NT2/D1 (cell line): Measurements from ENCODE around the gene CFAP58.

ENCODE experiments used
- SUZ12 ChIP-seq: IDR thresholded peaks from 2 replicates; pipeline ENCODE4 v1.6.1; 2011; ENCODE audit not compliant: insufficient read length, insufficient read depth; ENCODE audit errors: extremely low read depth
- YY1 ChIP-seq: IDR thresholded peaks from 2 replicates; pipeline ENCODE4 v1.6.1; 2011; ENCODE audit not compliant: insufficient read length, insufficient read depth
- ZNF274 ChIP-seq: IDR thresholded peaks from 2 replicates; pipeline ENCODE4 v1.6.1; 2011; ENCODE audit warnings: mild to moderate bottlenecking, low read depth, low read length

- TF ChIP-seq ZNF274 (no peak), YY1 (no peak), SUZ12 (no peak)
Observed at GRCh38 chr10:104393387-104393786, 39.8 kb downstream of the CFAP58 start.
